ENCODE measurements around the gene CPA4. TPM values are rescaled to one million over a fixed set of nuclear protein-coding genes. Genes with fewer than 3 reads are reported as not detected.
"Not testable (repeated sequence)": the region's sequence is repeated elsewhere in the genome, so short reads cannot be mapped to it uniquely, and the experiment has no call there.

The CPA4 gene
- total RNA-seq, 1 donor from 2014 or later, result 0.43 TPM

- DNase-seq (ENCODE audit: low spot score), result no peak
These were observed 8.6 kb downstream of the CPA4 start for GRCh38 chr7:130301501-130302020.

- no peak for DNase-seq (ENCODE audit: low spot score)
These were observed 9.7 kb downstream of the CPA4 start for GRCh38 chr7:130302649-130303048.

- no peak for DNase-seq (ENCODE audit: low spot score)
These were observed 10.2 kb downstream of the CPA4 start for GRCh38 chr7:130303127-130303526.

- DNase-seq (ENCODE audit: low spot score), result no peak
These were observed 10.6 kb downstream of the CPA4 start for GRCh38 chr7:130303551-130303950.

- no peak for DNase-seq (ENCODE audit: low spot score)
These were observed 11.0 kb downstream of the CPA4 start for GRCh38 chr7:130303982-130304381.

DNA sequence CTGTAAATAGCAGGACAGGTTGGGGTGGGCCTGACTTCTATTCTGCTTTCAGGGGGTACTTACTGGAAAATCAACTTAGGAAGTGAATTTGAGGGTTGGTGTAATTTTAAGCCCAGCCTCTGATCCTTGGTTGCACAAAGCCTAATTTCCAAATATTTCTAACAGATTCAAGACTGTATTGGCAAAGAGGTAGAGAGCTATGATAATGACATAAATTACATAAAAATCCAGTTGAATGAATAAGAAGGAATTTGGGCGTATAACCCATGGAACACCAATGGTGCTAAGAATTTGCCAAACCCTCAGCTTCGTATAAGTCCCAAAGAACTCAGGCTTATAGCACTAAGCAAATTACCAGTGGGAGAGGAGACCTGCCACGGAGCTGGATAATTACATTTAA is 11.9 kb downstream of the CPA4 start:
- DNase-seq (ENCODE audit: low spot score), result no peak

- DNase-seq (ENCODE audit: low spot score), result no peak
These were observed 12.6 kb downstream of the CPA4 start for GRCh38 chr7:130305433-130306042.

DNA sequence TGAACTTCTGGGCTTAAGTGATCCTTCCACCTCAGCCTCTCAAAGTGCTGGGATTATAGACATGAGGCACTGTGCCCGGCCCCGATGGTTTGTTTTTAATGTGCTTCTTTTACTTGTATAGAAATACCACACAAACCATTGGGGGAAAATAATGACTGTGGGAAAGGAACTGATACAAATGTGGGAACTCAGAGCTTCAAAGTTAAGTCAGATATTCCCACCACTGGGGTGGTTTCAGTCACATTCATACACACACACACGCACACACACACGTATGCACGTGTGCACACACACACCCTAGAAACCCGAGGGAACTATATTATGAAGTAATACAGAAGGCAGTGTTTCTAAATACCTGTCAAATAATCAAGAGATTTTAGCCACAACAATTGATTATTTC is 17.0 kb downstream of the CPA4 start:
- no peak for DNase-seq (ENCODE audit: low spot score)

DNA sequence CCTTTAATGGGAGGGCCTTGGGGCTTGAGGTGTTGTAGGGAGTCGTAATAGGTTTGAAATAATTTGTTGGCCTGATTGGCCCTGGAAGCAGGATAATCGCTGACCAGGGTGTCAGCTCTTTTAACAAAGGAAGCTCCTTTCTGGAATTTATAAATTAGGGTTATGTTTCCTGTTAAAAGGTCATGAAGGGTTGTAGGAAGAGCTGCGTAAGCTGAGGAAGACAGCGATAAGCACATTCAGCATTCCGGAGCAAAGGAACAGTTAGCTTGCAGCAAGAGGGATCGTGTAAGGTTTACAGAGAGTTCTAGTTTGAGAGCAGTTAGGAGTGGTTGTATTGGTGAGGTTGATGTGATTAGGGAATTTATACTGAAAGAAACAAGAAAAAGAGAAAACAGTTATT is 21.3 kb downstream of the CPA4 start:
- DNase-seq (ENCODE audit: low spot score), result no peak

- DNase-seq (ENCODE audit: low spot score), result no peak
These were observed 26.6 kb downstream of the CPA4 start for GRCh38 chr7:130319541-130319940.

DNA sequence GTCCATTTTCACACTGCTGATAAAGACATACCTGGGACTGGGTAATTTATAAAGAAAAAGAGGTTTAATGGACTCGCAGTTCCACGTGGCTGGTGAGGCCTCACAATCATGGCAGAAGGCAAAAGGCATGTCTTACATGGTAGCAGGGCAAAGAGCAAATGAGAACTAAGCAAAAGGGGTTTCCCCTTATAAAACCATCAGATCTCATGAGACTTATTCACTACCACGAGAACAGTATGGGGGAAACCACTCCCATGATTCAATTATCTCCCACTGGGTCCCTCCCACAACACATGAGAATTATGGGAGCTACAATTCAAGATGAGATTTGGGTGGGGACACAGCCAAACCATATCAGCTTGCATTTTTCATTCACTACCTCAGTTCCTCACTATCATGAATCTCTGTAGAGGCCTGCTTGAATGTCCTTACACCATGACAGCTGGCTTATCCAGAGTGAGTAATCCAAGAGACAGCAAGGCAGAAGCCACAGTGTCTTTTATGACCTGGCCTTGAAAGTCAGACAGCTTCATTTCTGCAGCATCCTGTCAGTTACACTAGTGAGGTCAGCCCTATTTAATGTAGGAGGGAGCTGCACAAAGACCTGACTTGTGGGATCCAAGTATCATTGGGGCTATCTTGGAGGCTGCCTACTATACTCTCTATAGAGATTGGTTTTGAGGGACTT is 28.7 kb downstream of the CPA4 start:
- not testable (repeated sequence) for DNase-seq (ENCODE audit: low spot score)

- no peak for DNase-seq (ENCODE audit: low spot score)
These were observed 29.7 kb downstream of the CPA4 start for GRCh38 chr7:130322615-130323014.

DNA sequence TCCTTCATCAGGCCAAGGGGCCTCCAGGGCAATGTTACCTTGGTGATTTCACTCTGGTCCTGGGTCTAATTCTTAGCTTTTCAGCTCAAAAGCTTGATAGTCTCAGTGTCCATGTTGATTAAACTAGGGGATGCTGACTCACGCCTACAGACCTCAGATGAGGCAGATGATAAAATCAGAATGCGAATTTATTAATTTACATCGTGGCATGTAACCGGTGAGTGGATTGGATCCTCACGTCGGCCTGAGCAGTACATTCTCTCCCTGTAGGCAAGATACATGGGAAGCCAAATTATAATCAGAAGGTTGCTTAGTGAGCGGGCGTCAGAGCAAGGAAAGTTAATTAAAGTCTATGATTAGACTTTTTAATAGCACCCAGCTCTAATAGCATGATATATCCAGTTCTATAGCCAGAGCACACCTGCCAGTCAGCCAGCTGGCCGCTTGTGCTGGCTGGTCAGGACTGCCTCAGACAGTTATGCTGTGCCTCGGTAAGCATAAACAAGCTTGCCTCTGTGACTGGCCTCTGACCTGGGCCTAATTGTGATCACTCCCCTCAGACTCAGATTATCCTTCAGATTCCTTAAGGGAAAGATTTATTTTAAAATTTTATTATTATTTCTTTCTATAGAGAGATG is 31.5 kb downstream of the CPA4 start:
- DNase-seq (ENCODE audit: low spot score), result no peak

DNA sequence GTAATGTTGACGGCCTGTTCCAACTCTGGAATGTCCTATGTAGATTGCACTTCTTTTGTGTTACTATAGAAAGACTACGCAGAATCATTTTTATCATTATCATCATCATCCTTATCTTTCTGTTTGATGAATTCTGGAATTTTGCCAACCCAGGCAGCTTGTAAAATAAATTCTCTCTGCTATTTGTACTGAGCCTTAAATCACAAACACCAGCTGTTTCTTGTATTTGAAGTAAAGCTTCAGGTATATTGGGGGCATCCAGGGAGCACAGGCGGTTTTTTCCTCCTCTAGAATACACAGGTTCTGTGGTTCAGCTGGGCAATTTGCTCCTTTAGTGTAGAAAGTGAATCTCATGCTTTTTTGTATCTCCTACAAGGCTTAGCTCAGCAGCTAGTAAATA is 36.7 kb downstream of the CPA4 start:
- DNase-seq (ENCODE audit: low spot score), result no peak

- no peak for DNase-seq (ENCODE audit: low spot score)
These were observed 39.5 kb downstream of the CPA4 start for GRCh38 chr7:130332259-130333053.

- DNase-seq (ENCODE audit: low spot score), result no peak
These were observed 40.9 kb downstream of the CPA4 start for GRCh38 chr7:130333832-130334231.

DNA sequence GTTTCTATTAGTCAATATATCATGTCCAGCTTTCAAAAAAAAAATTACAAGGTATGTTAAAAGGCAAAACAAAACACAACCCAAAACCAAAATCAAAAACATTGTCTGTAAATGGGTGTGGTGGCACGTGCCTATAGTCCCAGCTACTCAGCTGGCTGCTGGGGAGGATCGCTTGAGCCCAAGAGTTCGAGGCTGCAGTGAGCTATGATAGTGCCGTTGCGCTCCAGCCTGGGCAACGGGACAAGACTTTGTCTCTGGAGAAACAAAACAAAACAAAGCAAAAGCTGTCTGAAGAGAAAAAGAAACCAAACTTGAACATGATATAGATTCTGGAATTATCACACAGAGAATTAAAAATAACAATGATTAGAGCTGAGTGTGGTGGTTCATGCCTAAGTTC is 41.3 kb downstream of the CPA4 start:
- DNase-seq (ENCODE audit: low spot score), result no peak

GRCh38 chr7:130337410-130337971 is 44.5 kb downstream of the CPA4 start:
- DNase-seq (ENCODE audit: low spot score), result no peak

DNA sequence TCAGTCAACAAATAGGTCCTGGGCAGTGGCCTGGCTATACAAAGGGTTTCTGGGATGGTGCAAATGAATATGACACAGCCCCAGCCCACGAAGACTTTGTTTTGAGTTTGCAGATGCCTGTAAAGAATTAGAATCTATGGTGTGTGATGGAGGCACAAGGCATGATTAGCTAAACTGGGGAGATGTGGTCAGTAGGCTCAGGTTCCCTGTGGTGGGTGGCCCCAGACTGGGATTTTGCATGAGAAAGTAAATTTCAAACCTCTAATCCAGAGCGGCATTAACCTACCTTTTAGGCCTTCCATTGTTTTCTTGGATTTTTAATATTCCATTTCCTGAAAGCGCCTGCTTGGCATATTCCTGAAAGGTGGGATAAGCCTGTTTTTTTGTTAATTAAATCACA is 45.3 kb downstream of the CPA4 start:
- no peak for DNase-seq (ENCODE audit: low spot score)

DNA sequence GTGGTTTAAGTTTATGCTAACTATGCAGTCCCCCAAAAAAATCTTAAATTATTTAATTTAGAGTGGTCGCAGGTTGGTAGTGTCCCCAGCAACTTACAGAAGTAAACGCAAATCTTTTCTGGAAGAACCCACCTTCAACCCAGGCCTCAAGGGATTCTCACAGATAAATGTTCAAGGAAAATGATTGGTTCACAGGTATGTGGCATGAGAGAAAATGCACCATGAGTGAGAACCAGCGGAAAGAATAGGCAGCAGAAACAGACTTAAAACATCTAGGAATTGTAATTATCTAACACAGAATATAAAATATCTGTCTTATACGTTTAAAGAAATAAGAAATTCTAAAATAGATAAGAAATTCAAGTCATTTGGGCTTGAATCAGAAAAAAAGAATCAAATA is 48.9 kb downstream of the CPA4 start:
- DNase-seq (ENCODE audit: low spot score), result no peak

GRCh38 chr7:130342701-130343380 is 49.9 kb downstream of the CPA4 start:
- no peak for DNase-seq (ENCODE audit: low spot score)

Measured in mucosa of gallbladder (tissue), 1 donor.